GM20431 (cell line): ENCODE data around the gene BPI.
"Not testable (repeated sequence)": the region's sequence is repeated elsewhere in the genome, so short reads cannot be mapped to it uniquely, and the experiment has no call there.

Source experiments
- in situ Hi-C: fragments of 300-500 bp; cut with MseI, MboI; formaldehyde crosslinking; loops from one replicate; pipeline ENCODE4 v1.15.0; 2020; ENCODE audit warnings: low sequenced_read_pairs; ENCODE audit not compliant: unreplicated experiment

BPI gene

DNA sequence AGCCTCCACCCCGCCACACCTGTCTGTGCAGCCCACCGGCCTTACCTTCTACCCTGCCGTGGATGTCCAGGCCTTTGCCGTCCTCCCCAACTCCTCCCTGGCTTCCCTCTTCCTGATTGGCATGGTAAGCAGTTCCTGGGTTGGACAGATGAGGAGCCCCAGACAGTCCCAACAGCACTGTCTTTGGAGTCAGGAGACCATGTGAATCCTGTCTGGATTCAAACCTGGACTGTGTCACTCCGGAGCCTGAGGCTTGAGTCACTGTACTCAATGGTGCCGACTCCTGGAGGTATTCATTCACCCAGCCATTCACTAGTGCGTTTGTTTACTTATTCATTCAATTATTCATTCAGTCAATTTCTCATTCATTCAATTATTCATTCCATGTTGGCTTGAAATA is 22.4 kb downstream of the BPI start:
- in situ Hi-C loops, result no loop called here

DNA sequence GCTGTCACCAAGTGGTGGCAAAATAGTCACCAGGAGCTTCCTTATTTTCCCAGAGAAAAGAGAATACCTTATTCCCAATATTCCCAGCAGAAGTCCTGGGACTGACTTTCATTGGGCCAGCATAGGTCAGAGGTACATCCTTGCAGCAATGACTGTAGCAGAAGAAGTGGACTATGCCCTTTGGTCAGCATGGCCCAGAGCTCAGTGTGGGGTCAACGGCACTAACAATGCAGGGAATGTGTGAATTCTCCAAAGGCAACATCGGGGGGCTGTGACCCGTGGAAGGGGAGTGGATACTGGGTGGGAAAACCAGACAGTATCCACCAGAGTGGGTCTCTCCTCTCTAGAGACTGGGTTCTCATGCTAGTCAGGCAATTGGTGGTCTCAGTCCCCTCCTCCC is 26.7 kb downstream of the BPI start:
- in situ Hi-C loops, result no loop called here

DNA sequence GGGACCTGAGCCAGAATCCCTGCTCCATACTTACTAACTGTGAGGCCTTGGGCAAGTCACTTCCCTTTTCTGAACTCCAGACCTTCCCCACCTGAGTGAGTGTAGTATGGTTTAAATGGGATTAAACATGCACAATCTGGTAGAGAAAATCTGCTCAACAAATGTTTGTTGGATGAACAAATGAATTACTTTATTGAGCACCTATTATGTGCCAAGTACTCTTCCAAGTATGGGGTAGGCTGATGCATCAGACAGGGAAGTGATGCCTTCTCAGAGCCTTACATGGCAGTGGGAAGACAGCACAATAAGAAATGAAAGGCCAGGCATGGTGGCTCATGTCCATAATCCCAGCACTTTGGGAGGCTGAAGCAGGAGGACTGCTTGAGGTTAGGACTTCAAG is 27.3 kb downstream of the BPI start:
- in situ Hi-C loops, result no loop called here

DNA sequence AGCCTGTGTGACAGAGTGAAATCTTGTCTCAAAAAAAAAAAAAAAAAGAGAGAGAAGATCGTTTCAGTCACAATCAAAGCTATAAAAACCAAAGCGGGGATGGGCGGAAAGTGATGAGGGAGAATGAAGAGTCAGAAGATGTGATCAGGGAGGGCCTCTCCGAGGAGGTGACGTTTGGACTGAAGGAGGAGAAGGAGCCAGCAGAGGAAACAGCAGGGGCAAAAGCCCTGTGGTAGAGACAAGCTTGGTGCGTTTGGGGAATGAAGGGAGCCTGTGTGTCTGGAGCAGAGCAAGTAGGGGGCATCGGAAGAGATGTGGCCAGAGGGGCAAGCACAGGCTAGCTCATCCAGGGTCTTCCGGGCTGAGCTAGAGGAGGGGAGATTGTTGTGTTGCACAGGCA is 27.9 kb downstream of the BPI start:
- in situ Hi-C loops, result no loop called here

DNA sequence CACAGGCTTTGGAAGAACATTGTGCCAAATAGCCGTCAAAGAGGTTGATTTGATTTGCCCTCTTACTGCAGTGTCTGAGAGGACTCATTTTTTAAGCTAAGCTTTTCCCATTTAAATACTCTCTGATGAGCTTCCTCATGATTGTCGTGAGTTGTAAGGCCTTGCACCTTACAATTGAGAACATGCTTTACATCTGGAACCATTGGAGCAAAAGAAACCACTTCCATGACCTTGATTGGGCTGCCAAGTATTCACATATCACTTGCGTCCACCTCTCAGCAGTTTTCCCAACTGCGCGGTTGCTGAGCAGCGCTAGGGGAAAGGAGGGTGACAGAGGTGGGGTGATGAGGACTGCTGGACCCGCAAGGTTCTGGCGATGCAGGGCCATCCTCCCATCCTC is 30.1 kb downstream of the BPI start:
- in situ Hi-C loops, result no loop called here

DNA sequence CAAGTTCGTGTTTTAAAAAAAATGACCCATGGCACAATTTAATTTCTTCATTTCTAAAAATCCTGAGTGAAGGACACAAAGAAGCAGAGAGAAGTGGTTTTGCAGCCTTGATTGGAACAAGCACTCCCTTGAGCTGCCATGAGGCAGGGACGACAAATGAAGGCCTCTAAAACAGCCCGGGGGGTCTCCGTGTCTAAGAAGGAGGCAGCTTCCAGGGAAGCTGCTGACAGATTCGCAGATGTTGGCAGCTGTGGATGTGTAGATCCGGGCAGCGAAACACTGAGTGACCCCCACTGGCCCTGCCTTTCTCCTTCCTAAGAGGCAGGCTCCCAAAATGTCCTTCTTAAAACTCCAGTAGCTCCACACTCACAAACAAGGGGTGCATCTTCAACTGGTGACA is 32.8 kb downstream of the BPI start:
- in situ Hi-C loops, result no loop called here

DNA sequence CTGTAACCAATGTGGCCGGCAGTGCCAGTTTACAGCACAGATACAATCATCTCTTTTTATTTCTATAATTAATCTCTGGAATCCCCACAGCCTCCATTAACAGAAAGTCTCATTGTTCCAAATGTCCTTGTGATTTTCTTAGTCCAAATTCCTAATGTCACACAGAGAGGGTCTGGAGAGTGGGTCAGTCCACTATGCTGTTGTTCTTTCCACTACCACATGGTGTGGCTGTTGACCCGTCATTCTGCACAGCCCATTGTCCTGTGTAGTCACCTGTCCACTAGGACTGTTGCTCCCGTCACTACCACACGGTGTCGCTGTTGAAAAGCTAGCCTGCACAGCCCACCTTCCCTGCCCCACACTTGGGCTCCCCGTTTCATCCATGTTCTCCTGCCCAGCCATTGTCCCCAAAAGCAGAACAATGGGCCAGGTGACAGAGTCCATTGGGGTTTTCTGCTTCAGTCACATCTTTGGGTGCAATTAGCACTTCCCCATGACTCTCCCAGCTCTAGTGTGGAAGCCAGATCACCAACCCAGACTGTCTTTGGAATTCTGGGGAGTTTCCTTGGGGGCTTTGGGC is 33.7 kb downstream of the BPI start:
- in situ Hi-C loops, result no loop called here

DNA sequence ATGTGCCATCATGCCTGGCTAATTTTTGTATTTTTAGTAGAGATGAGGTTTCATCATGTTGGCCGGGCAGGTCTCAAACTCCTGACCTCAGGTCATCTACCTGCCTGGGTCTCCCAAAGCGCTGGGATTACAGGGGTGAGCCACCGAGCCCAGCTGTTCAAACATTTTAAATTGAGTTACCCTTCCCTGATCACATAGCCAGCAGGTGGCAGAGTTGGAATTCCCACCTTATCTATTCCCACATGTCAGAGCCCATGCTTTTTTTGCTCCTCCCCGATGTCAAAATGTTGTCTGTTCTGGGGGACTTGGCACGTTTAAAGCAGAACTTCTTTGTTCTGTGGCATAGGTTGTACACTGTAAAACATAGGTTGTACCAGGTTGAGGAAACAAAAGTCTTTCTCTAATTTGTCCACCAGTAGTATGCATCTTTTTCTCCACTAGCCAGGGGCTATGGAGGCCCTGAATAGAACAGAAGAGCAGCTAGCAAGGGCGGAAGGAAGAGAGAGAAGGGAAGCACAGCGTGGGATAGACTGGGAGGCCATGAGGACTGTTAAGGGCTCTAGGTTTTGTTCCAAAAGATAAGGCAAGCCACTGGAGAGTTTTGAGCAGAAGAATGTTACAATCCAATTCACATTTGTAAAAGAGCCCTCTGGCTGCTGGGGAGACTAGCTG is 35.0 kb downstream of the BPI start:
- in situ Hi-C loops, result no loop called here

DNA sequence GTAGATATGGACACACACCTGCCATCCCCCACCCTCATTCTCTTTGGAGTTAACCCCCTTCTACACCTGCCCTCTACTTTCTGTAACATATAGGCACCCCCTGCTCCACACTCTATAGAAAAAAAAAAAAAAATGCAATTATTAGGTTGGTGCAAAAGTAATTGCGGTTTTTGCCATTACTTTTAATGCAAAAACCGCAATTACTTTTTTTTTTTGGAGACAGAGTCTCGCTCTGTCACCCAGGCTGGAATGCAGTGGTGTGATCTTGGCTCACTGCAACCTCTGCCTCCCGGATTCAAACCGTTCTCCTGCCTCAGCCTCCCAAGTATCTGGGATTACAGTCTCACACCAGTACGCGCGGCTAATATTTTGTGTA is 35.6 kb downstream of the BPI start:
- in situ Hi-C loops, result not testable (repeated sequence)

DNA sequence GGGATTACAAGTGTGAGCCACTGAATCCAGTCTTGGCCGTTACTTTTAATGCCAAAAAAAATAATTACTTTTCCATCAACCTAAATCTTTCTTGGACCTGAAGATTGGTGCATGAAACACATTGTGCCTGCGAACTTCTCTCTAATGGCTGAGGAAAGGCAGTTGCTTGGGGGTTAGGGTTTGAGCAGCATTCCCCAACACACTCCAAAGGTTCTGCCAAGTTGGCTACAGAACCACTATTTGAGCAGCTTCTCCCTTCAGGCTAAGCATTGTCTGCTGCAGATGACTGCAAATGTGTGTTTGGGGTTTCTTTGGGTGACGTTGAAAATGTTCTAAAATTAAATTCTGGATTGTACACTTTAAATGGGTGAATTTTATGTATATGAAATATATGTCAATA is 36.0 kb downstream of the BPI start:
- in situ Hi-C loops, result no loop called here

DNA sequence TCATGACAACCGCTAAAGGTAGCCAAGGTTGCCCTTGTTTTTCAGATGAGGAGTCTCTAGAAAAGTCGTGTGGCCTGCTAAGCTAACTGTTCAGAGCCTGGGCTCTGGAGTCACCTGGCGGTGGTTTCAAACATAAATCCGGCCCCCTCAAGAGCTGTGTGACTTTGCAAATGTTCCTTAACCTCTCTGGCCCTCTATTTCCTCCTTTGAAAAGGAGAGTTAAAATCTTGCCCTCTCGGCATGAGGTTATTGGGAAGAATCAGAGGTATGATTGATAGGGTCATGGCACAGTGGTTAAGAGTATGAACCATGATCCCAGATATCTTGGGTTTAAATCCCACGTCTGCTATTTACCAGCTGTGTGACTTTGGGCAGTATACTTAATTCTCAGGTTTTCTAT is 36.7 kb downstream of the BPI start:
- in situ Hi-C loops, result no loop called here

DNA sequence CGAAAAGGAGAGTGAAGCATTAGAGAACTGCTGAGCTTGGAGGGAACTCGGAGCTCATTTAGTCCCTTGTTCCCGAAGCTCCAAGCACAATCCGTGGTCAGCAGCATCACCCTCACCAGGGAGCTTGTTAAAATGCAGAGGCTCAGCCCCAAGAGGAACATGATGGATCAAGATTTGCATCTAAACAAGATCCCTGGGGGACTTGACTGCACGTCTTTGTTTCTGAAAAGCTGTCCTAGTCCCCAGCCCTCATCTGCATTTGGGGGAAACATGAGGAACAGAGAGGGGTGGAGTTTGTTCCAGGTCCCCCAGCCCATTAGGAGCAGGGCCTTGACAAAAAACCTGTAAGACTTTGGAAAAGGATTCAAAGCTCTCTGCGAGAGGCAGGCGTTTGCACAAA is 38.3 kb downstream of the BPI start:
- in situ Hi-C loops, result no loop called here

DNA sequence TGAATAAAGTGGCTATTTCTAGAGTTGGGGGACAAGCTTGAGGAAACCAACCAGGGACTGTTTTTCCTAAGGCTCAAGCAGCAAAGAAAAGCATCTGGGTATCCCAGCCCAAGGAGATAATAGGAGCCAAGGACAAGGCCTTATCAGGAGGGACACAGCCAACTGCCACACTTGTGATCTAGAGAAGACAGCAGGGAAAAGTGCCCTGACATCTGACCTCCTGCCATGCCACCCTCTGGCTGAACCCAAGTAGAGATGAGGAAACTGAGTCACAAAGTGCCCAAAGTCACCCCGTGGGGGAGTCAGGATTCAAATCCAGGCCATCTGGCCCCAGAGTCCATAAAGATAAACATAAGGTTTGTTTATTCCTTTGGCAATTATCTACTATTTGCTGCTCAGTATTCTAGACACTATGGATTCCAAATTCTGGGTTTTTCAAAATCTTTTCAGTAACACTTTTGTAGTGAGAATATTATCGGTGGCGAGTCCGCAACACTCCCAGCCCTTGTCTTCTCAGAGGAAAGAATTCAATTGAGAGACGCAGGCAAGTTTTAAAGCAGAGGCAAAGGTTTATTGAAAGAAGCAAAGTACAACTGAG is 38.9 kb downstream of the BPI start:
- in situ Hi-C loops, result no loop called here

DNA sequence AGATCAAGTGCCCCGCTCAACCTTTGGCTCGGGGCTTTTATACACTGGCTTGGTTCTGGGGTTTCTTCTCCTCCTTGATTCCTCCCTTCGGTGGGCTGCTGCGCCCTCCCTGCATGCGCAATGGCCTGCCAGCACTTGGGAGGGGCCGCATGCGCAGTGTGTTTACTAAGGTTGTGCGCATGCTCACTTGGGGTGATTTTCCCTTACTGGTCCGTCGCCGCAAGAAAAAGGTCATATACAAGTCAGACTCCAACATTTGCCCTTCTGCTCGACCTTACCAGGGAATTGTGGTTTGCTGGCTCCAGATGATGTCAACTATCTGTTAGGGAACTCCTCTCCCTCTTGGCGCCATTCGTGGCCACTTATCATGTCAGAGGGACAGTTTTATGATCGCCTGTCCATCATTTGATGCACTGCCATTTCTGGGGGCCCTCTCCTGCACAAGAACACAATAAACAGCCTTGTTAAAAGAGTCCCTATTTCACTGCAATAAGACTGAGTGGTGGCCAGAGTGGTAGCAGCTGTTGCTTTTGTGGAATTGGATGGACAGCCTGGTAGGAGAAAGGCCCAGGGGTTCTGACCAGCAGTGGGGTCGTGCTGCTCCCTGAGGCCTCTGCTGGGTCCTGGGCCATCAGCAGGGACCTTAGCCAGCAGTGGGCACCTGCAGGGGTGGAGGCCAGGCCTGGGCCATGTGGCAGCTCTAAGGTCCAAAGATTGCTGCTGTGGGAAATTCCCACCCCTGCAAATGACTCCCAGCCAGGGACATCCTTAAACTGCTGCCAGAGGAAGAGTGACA is 39.6 kb downstream of the BPI start:
- in situ Hi-C loops, result no loop called here

DNA sequence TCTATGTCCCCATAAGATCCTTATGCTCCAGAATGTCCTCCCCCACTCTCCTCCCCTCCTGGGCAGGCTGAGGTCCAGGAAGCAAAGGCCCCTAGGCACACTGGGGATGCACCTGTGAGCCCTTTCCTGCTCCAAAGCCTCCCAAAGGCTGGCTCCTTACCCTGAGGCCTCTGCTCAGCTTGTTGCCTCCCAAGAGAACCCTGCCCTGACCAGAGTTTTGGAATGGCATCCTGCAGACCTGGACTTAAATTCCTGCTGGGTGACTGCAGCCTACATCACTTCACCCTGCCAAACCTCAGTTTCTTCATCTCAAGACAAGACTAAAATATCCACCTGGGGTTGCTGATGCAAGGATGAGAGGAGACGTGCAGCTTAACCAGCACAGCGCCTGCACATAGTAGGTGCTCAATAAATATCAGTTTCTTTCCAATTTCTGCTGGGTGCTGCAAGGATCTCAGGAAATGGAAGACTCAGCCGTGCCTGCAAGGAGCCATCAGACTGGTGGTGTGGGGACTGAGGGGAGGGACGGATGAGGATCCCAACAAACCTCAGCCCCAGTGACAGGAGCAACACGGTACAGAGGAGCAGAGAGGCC is 40.2 kb downstream of the BPI start:
- in situ Hi-C loops, result no loop called here

DNA sequence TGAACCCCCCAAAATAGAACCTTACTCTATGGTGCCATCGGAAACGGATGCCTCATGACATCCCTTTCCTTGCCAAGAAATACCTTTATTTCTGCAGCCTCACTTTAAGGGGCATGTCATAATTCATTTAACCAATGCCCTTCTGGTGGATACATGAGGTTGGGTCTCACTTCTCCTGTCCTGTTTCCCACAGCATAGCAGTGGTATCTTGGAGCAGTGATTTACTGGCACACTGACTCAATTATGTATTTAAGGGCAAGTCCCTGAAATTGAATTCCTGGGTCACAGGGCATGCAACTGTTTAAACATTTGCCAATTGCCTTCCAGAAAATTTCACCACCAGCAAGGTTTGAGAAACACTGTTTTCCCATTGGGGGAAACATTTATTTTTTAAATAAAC is 41.7 kb downstream of the BPI start:
- in situ Hi-C loops, result no loop called here

DNA sequence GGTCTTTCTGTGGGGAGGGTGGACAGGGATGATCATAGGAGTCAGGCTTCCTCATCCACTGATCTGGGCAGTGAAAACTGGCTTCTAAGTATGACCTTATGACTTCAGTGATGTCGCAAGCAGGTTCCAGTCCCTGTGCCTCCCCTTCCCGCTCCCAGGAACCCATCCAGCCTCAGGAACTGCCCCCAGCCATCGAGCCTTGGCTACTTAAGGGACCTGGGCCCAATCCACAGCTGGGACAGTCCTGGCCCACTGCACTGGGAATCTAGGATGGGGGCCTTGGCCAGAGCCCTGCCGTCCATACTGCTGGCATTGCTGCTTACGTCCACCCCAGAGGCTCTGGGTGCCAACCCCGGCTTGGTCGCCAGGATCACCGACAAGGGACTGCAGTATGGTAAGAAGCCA is 42.3 kb downstream of the BPI start, which contains the start of gene LBP:
Gene LBP, plus strand, starts transcription at position 236 of the 405 bp plus-strand sequence. Its CDS starts 35 bp downstream, at position 271.
- in situ Hi-C loops, result no loop called here

DNA sequence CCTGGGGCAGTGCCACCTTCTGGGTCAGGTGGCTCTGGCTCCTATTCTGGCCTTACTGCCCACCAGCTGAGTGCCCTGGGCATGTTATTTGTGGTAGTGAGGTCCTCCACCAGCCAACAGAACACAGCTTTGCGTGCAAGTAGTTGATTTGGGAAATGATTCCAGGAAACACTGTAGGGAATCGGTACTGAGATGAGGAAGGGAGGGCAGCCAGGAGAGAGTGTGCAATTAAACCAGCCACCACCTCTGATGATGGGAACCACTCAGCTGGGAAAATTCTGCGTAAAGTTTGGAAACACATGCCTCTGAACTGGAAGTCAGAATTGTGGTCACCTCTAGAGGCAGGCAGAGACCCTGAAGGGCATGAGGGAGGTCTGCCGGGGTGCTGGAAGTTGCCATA is 42.8 kb downstream of the BPI start:
- in situ Hi-C loops, result no loop called here

DNA sequence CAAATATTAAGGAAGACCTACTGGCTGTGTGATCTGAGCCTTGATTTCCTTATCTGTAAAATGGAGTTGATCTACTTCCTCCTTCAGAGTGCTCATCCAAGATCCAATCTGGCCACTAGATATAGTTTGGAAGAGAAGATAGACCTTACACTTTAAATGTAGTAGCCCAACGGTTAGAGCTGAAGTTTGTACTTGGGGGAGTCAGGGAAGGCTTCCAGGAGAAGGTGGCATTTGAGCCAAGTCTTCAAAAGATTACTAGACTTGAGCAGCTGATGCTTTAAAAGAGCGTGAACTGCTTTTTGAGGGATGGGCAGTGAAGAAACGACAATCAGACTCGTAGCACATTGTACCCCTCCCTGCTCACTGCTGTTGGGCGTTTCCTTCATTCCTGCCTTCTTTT is 45.9 kb downstream of the BPI start:
- in situ Hi-C loops, result no loop called here

DNA sequence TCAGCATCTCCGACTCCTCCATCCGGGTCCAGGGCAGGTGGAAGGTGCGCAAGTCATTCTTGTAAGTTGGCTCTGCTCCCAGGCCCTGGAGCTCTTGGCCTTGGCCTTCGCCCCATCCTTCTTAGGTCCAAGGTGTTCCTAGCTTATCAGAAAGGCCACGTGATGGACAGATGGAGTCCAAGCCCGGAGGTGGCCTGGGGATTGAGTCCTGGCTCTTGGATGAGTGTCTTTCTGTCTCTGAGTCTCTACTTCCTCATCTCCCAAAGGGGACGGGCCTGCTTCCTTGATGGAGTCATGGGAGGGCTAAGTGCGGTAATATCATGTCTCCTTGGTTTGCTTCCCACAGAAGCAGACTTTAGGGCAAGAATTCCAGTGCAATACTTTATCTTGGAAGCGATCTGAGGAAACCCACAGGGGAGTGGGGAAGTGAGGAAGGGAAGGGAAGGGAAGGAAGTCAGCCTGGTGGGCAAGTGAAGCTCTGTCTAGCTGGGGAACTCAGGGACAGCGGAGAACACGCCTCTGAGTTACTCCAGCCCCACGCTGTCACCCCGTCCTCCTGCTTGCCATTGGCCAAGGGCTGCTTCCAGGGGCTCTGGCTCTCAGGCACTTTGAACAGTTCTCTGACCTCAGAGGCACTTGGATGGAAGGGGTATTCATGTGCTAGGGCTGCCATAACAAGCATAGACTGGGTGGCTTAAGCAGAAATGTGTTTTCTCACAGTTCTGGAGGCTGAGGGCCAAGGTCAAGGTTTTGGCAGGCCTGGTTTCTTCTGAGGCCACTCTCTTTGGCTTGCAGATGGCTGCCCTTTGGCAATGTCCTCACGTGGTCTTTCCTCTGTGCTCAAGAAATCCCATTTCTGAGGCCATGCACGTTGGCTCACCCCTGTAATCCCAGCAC is 47.2 kb downstream of the BPI start:
- in situ Hi-C loops, result no loop called here
